IMR-90 (cell line): ENCODE results near the gene SELP. TPM values are rescaled to one million over a fixed set of nuclear protein-coding genes. Genes with fewer than 3 reads are reported as not detected.

Experiments
- ATAC-seq: fragments of 200-7000 bp; cut with Tn5 transposase; 2 replicates; pipeline ENCODE4 v1.9.1; 2020; ENCODE audit warnings: low read depth, mild to moderate bottlenecking, moderate library complexity
- BruUV-seq: library from RNA; stranded (reverse); fragments of 400-500 nt; replicated peaks from 2 replicates; lab custom pipeline; 2021; lab: Mats Ljungman, UMichigan
- CTCF ChIA-PET: fragments of 300-600 bp; formaldehyde crosslinking; extraction: SDS; loops from one replicate; lab custom pipeline; 2021; ENCODE audit warnings: antibody characterized with exemption; lab: Yijun Ruan, JAX
- POLR2A ChIA-PET: fragments of 300-600 bp; sonication (Branson Sonifier 250); formaldehyde crosslinking; loops from one replicate; lab custom pipeline; 2022; ENCODE audit warnings: antibody characterized with exemption; ENCODE audit not compliant: unreplicated experiment; lab: Charles Lee
- DNase-seq: peaks from one replicate; pipeline ENCODE4 v3.0.0; 2013
- H2AFZ ChIP-seq: replicated peaks from 2 replicates; pipeline ENCODE3; 2013; ENCODE audit warnings: low read length, mild to moderate bottlenecking; ENCODE audit not compliant: poor library complexity
- H2AK5ac ChIP-seq: 2 replicates; pipeline ENCODE4 v1.6.1; 2013; ENCODE audit warnings: low read depth, low read length, inconsistent platforms
- H2AK9ac ChIP-seq: replicated peaks from 2 replicates; pipeline ENCODE3; 2013; ENCODE audit warnings: mild to moderate bottlenecking, low read depth, low read length, moderate library complexity; ENCODE audit not compliant: poor library complexity
- H2BK120ac ChIP-seq: 2 replicates; pipeline ENCODE4 v1.6.1; 2013; ENCODE audit warnings: low read depth, low read length, inconsistent platforms
- H2BK15ac ChIP-seq: 3 replicates; pipeline ENCODE4 v1.6.1; 2013; ENCODE audit warnings: low read depth, low read length, inconsistent platforms
- H2BK20ac ChIP-seq: 2 replicates; pipeline ENCODE4 v1.6.1; 2013; ENCODE audit warnings: low read depth, mild to moderate bottlenecking, inconsistent platforms, low read length, moderate library complexity
- H2BK5ac ChIP-seq: 2 replicates; pipeline ENCODE4 v1.6.1; 2013; ENCODE audit warnings: mild to moderate bottlenecking, low read depth, low read length, inconsistent platforms; ENCODE audit not compliant: poor library complexity, severe bottlenecking
- H3K14ac ChIP-seq: replicated peaks from 2 replicates; pipeline ENCODE4 v1.6.1; 2013; ENCODE audit warnings: low read depth, low read length, inconsistent platforms
- H3K18ac ChIP-seq: 2 replicates; pipeline ENCODE4 v1.6.1; 2013; ENCODE audit warnings: low read depth, low read length, control low read depth
- H3K23ac ChIP-seq: 2 replicates; pipeline ENCODE4 v1.6.1; 2013; ENCODE audit warnings: low read depth, low read length, inconsistent platforms
- H3K27ac ChIP-seq: 2 replicates; pipeline ENCODE4 v1.5.1; 2013; ENCODE audit warnings: mild to moderate bottlenecking, control low read depth, low read length; ENCODE audit not compliant: insufficient read depth
- H3K27me3 ChIP-seq: 2 replicates; pipeline ENCODE4 v1.6.1; 2013; ENCODE audit warnings: low read length; ENCODE audit not compliant: control insufficient read depth, insufficient read depth
- H3K36me3 ChIP-seq: 2 replicates; pipeline ENCODE4 v1.6.1; 2013; ENCODE audit warnings: low read length, mixed read lengths; ENCODE audit not compliant: control insufficient read depth, insufficient read depth
- H3K4ac ChIP-seq: 2 replicates; pipeline ENCODE4 v1.6.1; 2013; ENCODE audit warnings: low read depth, low read length, inconsistent platforms
- H3K4me1 ChIP-seq: 2 replicates; pipeline ENCODE4 v1.6.1; 2013; ENCODE audit warnings: low read length, mixed read lengths; ENCODE audit not compliant: control insufficient read depth, insufficient read depth
- H3K4me2 ChIP-seq: 2 replicates; pipeline ENCODE4 v1.6.1; 2013; ENCODE audit warnings: low read depth, mild to moderate bottlenecking, control low read depth, low read length, moderate library complexity
- H3K4me3 ChIP-seq: 2 replicates; pipeline ENCODE4 v1.5.1; 2013; ENCODE audit warnings: low read depth, mild to moderate bottlenecking, control low read depth, low read length, moderate library complexity; ENCODE audit not compliant: insufficient read depth
- H3K56ac ChIP-seq: 2 replicates; pipeline ENCODE4 v1.6.1; 2013; ENCODE audit warnings: low read length, inconsistent platforms; ENCODE audit not compliant: insufficient read depth; ENCODE audit errors: extremely low read depth
- H3K79me1 ChIP-seq, 2 experiments: 2 replicates each; pipeline ENCODE4 v1.6.1; 2013; ENCODE audit warnings: low read length in 2 of 2, inconsistent platforms in 1 of 2, low read depth in 1 of 2
- H3K9ac ChIP-seq: 2 replicates; pipeline ENCODE4 v1.6.1; 2013; ENCODE audit warnings: low read depth, low read length, control low read depth
- H3K9me1 ChIP-seq: 2 replicates; pipeline ENCODE4 v1.6.1; 2013; ENCODE audit warnings: low read length, inconsistent platforms; ENCODE audit not compliant: insufficient read depth
- H3K9me3 ChIP-seq: 2 replicates; pipeline ENCODE4 v1.6.1; 2013; ENCODE audit warnings: low read length; ENCODE audit not compliant: control insufficient read depth, insufficient read depth
- H4K20me1 ChIP-seq: 2 replicates; pipeline ENCODE4 v1.6.1; 2013; ENCODE audit warnings: low read length, inconsistent platforms; ENCODE audit not compliant: insufficient read depth
- H4K5ac ChIP-seq: 2 replicates; pipeline ENCODE4 v1.6.1; 2013; ENCODE audit warnings: mild to moderate bottlenecking, low read depth, low read length, control low read depth
- H4K8ac ChIP-seq, 2 experiments: 2 replicates each; pipeline ENCODE4 v1.6.1; 2013; ENCODE audit warnings: low read depth in 2 of 2, low read length in 2 of 2, control low read depth in 1 of 2, inconsistent platforms in 1 of 2
- H4K91ac ChIP-seq: 2 replicates; pipeline ENCODE4 v1.6.1; 2013; ENCODE audit warnings: low read depth, low read length, inconsistent platforms; ENCODE audit not compliant: insufficient read depth
- FOS ChIP-seq: fragments of 150-350 bp; IDR thresholded peaks from 2 replicates; pipeline ENCODE4 v1.6.1; 2016; ENCODE audit warnings: low read depth, low read length
- MAZ ChIP-seq: IDR thresholded peaks from 2 replicates; pipeline ENCODE4 v1.6.1; 2012; ENCODE audit warnings: low read depth, mild to moderate bottlenecking, low read length, improper control_type of control experiment, moderate library complexity, borderline replicate concordance
- USF2 ChIP-seq: fragments of 150-350 bp; IDR thresholded peaks from 2 replicates; pipeline ENCODE4 v1.6.1; 2017; ENCODE audit warnings: mild to moderate bottlenecking, antibody characterized with exemption, low read length, low read depth
- WGBS, 2 experiments: methylation state at CpG; one replicate each; pipeline versions ENCODE4 v1.1.5 to v1.1.7; 2013; ENCODE audit warnings: missing lambda C conversion rate in 2 of 2; ENCODE audit not compliant: insufficient read length in 1 of 2; ENCODE audit errors: extremely low coverage in 2 of 2; 5-methylcytosine and 5-hydroxymethylcytosine counted together
- dilution Hi-C: fragments of 300-500 bp; cut with HindIII; formaldehyde crosslinking; loops from one replicate; pipeline ENCODE4 v1.14.3; 2018; ENCODE audit warnings: low sequenced_read_pairs; ENCODE audit not compliant: unreplicated experiment
- in situ Hi-C: fragments of 300-500 bp; cut with MboI; formaldehyde crosslinking; loops from 3 replicates; pipeline ENCODE4 v1.14.3; 2019; ENCODE audit warnings: low sequenced_read_pairs, inconsistent platforms, mixed read lengths
- intact Hi-C: fragments of 100-400 bp; cut with micrococcal nuclease; formaldehyde crosslinking; loops from 2 replicates; pipeline ENCODE4 v1.10.0; 2022
- polyA plus RNA-seq, 3 experiments: library from polyadenylated mRNA; depleted of rRNA; stranded (reverse); fragments of >200 nt; gene quantifications; 2 replicates each; pipeline ENCODE4 v1.2.3, GENCODE V29; 2012; ENCODE audit warnings: low replicate concordance in 1 of 3
- total RNA-seq: library from RNA; depleted of rRNA; stranded (reverse); fragments of >200 nt; gene quantifications from 2 replicates; pipeline ENCODE4 v1.2.3, GENCODE V29; 2012

SELP gene
- total and polyA plus RNA-seq, 2 of the 4 experiments (the other 2 are of a cell fraction): not detected

- DNase-seq (no peak), ATAC-seq (no peak)
- Histone ChIP-seq H3K27me3 (peaks cover 13% of the 10 kb centered on the region), H2BK20ac (no peak overlapping the region), H3K14ac (no peak overlapping the region), H3K23ac (no peak overlapping the region), H3K4me2 (no peak overlapping the region), H2AFZ (no peak overlapping the region), H4K8ac (no peak overlapping the region), H4K5ac (no peak overlapping the region), H4K20me1 (no peaks in the 10 kb centered on the region), H3K4me1 (no peaks in the 10 kb centered on the region), H3K56ac (no peak overlapping the region), H2BK5ac (no peak overlapping the region), H2AK5ac (no peak overlapping the region), H3K36me3 (no peaks in the 10 kb centered on the region), H3K79me1 (no peaks in the 10 kb centered on the region), H3K4me3 (no peak overlapping the region), H2BK15ac (no peak overlapping the region), H3K9me1 (no peaks in the 10 kb centered on the region), H3K9ac (no peak overlapping the region), H3K4ac (no peak overlapping the region), H3K18ac (no peak overlapping the region), H2BK120ac (no peak overlapping the region), H3K9me3 (no peaks in the 10 kb centered on the region), H3K27ac (no peak overlapping the region), H4K91ac (no peak overlapping the region), H2AK9ac (no peak overlapping the region)
- no CpG with 5 or more reads among the region's 2 CpGs for WGBS, 2 experiments
- intact Hi-C loops (loop anchor here (5.0 kb wide), 1 partner anchor 178 kb away; the partner anchor contains the start of genes BLZF1 and NME7), dilution Hi-C loops (no loop called here), in situ Hi-C loops (loop anchor here (10.0 kb wide), 1 partner anchor 941 kb away; no protein-coding TSS in a partner anchor)
- TF ChIP-seq MAZ (no peak), USF2 (no peak), FOS (no peak)
- CTCF ChIA-PET: interaction anchor here (0.8 to 1.8 kb wide), 6 partner anchors 13 to 942 kb away, joined by 3 to 7 read pairs (median 4); no protein-coding TSS in a partner anchor
- POLR2A ChIA-PET: no interaction called here
- BruUV-seq: no TSS peak
These were observed 84.5 kb downstream of the SELP start for GRCh38 chr1:169545472-169545871.
